Vagina (tissue), 2 donors: ENCODE results near the gene NEDD9. TPM values are rescaled to one million over a fixed set of nuclear protein-coding genes. Genes with fewer than 3 reads are reported as not detected.

Experiments
- DNase-seq, 2 donors: peaks; one replicate each; pipeline ENCODE4 v3.0.0-alpha.2; 2017; ENCODE audit errors: extremely low spot score in 2 of 2
- H3K27ac ChIP-seq: fragments of 200-600 bp; sonication (generic); one replicate; pipeline ENCODE4 v1.5.1; 2019
- H3K27me3 ChIP-seq: fragments of 200-600 bp; sonication (generic); one replicate; pipeline ENCODE4 v1.5.1; 2019
- H3K36me3 ChIP-seq, 2 donors: fragments of 200-600 bp; sonication (generic); one replicate each; pipeline ENCODE4 v1.5.1; 2017 to 2019
- H3K4me1 ChIP-seq: fragments of 200-600 bp; sonication (generic); one replicate; pipeline ENCODE4 v1.5.1; 2019
- H3K4me3 ChIP-seq, 2 donors: fragments of 200-600 bp; sonication (generic); 1 replicate in 1 of 2; 2 replicates in 1 of 2; pipeline ENCODE4 v1.5.1; 2016 to 2019
- H3K9me3 ChIP-seq: fragments of 200-600 bp; sonication (generic); one replicate; pipeline ENCODE4 v1.5.1; 2019
- POLR2A ChIP-seq, 2 donors: fragments of 450-650 bp; IDR thresholded peaks; one replicate each; pipeline ENCODE4 v1.6.1; 2017; ENCODE audit warnings: antibody characterized with exemption in 2 of 2, mild to moderate bottlenecking in 2 of 2, moderate library complexity in 2 of 2
- POLR2AphosphoS5 ChIP-seq, 2 donors: sonication (generic); formaldehyde crosslinking; IDR thresholded peaks; one replicate each; pipeline ENCODE4 v1.9.0; 2017; ENCODE audit warnings: antibody characterized with exemption in 2 of 2, mild to moderate bottlenecking in 2 of 2, low read depth in 1 of 2; ENCODE audit not compliant: insufficient read depth in 1 of 2
- intact Hi-C: fragments of 100-400 bp; cut with DNase I; formaldehyde crosslinking; loops from one replicate; pipeline ENCODE4 v1.15.1; 2023
- total RNA-seq: library from RNA; depleted of rRNA; stranded (reverse); fragments of >200 nt; gene quantifications from one replicate; pipeline ENCODE4 v1.2.3, GENCODE V29; 2016
- TF ChIP-seq, protein P1 (sequence below), 3 experiments: fragments of 450-650 bp in 2 of 3; fragments of 200-600 bp in 1 of 3; sonication (generic) in 1 of 3; IDR thresholded peaks; one replicate each; pipeline ENCODE4 v1.5.1; 2017 to 2019; ENCODE audit warnings: antibody characterized with exemption in 3 of 3, mild to moderate bottlenecking in 2 of 3, moderate library complexity in 2 of 3

NEDD9 gene
- total RNA-seq, 1 donor from 2014 or later = 45.4 TPM

DNA sequence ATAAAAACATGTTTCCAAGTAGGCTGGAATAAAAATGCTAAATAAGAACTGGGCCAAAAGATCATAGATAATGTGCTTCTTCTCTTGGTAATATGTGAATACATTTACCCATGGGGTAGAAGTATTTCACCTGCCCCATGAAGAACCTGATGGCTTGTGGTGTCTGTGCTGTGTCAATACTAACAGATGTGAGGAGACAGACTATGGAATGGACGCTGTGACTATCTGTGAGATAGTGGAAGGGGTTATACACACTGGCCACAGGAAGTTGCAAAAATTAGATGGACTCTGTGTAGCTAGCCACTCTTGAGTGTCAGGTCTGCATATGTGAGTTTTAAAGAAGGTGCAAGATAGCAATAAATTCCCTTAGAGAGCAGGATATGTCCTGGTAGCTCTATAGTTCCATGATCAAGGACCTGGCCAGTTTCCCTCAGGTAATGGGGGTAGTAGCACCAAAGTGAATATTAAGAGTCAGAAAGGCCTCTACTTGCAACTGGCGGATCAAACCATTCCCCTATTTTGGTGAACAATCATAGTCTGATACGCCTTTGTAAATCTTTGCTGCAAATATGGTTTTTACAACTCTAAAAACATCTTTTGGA, 48.6 kb downstream of the NEDD9 start:
- Histone ChIP-seq H3K9me3 (no peaks in the 10 kb centered on the region), H3K4me3 (no peak overlapping the region), H3K4me1 (no peaks in the 10 kb centered on the region), H3K27ac (no peak overlapping the region), H3K36me3 (peaks cover 0 to 20% of the 10 kb centered on the region in 2 donors), H3K27me3 (no peaks in the 10 kb centered on the region)
- TF ChIP-seq POLR2A (IDR thresholded peaks at IDR 0.05) (no peak), POLR2AphosphoS5 (IDR thresholded peaks at IDR 0.05; ENCODE audit: insufficient read depth in 1 of 2, low read depth in 1 of 2) (no peak)
- TF ChIP-seq, protein P1, sequence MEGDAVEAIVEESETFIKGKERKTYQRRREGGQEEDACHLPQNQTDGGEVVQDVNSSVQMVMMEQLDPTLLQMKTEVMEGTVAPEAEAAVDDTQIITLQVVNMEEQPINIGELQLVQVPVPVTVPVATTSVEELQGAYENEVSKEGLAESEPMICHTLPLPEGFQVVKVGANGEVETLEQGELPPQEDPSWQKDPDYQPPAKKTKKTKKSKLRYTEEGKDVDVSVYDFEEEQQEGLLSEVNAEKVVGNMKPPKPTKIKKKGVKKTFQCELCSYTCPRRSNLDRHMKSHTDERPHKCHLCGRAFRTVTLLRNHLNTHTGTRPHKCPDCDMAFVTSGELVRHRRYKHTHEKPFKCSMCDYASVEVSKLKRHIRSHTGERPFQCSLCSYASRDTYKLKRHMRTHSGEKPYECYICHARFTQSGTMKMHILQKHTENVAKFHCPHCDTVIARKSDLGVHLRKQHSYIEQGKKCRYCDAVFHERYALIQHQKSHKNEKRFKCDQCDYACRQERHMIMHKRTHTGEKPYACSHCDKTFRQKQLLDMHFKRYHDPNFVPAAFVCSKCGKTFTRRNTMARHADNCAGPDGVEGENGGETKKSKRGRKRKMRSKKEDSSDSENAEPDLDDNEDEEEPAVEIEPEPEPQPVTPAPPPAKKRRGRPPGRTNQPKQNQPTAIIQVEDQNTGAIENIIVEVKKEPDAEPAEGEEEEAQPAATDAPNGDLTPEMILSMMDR (IDR thresholded peaks at IDR 0.05) = no peak
- intact Hi-C loops = no loop called here
- peak in 1 of 2 donors; percentile 29 for DNase-seq

DNA sequence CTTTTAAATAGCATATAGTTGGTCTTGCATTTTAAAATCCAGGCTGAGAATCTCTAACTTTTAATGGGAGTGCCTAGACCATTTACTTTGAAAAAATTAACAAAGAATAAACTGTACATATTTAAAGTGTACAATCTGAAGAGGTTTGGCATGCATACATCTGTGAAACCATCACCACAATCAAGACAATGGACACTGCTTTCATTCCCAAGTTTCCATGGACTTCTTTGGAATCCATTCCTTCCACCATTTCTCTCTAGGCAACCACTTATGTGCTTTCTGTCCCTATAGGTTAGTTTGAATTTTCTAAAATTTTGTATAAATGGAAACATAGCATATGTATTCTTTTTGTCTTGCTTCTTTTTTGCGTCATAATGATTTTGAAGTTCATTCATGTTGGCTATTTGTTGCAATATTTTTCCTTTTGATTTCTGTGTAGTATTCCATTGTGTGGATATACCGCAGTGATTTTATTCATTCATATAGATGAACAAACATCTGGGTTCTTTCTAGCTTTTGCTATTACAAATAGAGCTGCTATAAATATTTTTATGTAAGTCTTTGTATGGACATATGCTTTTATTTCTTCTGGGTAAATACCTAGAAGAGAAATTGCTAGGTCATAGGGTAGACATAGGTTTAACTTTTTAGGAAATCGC, 50.9 kb downstream of the NEDD9 start:
- no peaks in the 10 kb centered on the region for H3K4me1 ChIP-seq
- no peak overlapping the region for H3K4me3 ChIP-seq
- intact Hi-C loops = no loop called here
- no peaks in the 10 kb centered on the region for H3K9me3 ChIP-seq
- TF ChIP-seq POLR2AphosphoS5 (IDR thresholded peaks at IDR 0.05; ENCODE audit: insufficient read depth in 1 of 2, low read depth in 1 of 2) (no peak), POLR2A (IDR thresholded peaks at IDR 0.05) (no peak)
- TF ChIP-seq, protein P1 (IDR thresholded peaks at IDR 0.05) = no peak
- no peak overlapping the region for H3K27ac ChIP-seq
- no peak for DNase-seq
- H3K36me3 ChIP-seq = peaks cover 0 to 9% of the 10 kb centered on the region in 2 donors
- no peaks in the 10 kb centered on the region for H3K27me3 ChIP-seq

DNA sequence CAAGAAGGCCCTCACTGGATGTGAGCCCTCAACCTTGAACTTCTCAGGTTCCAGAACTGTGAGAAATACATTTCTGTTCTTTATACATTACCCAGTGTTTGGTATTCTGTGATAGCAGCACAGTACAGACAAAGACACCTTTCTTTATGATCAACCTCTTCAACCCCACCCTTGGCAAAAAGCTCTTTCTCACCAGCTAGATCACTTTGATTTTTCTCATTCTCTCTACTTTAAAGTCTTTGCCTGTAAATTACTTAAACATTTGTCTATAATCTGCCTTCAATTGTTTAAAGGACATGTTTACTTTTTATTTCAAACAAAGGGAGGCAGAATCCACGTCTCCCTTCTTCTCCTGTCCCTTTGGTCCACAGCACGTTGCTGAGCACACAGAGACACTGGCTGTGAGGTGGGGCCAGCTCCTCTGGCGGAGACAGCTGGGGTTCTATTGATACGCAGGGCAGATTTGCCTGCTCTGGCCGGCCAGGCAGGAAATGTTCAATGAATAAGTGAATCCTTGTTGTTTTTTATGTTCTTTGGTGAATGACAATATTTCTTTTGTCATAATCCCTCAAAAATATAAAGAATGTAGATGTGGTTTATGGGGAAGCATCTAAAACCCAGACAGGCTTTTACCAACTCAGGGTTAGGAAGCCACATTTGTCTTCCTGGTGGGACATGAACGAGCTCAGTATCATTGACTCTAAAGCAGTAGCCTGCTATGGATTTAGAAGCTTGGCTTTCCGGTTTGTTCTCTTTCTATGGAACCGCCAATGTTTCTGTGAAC, 52.9 kb downstream of the NEDD9 start:
- no peaks in the 10 kb centered on the region for H3K27me3 ChIP-seq
- DNase-seq = peak in 1 of 2 donors; percentile 27
- no peaks in the 10 kb centered on the region for H3K4me1 ChIP-seq
- TF ChIP-seq, protein P1 (IDR thresholded peaks at IDR 0.05) = no peak
- TF ChIP-seq POLR2A (IDR thresholded peaks at IDR 0.05) (no peak), POLR2AphosphoS5 (IDR thresholded peaks at IDR 0.05; ENCODE audit: insufficient read depth in 1 of 2, low read depth in 1 of 2) (no peak)
- no peak overlapping the region for H3K4me3 ChIP-seq
- intact Hi-C loops = loop anchor here (10.0 kb wide), 1 partner anchor 45 kb away; no protein-coding TSS in a partner anchor
- H3K36me3 ChIP-seq = no peaks in the 10 kb centered on the region
- H3K27ac ChIP-seq = no peak overlapping the region
- no peaks in the 10 kb centered on the region for H3K9me3 ChIP-seq

DNA sequence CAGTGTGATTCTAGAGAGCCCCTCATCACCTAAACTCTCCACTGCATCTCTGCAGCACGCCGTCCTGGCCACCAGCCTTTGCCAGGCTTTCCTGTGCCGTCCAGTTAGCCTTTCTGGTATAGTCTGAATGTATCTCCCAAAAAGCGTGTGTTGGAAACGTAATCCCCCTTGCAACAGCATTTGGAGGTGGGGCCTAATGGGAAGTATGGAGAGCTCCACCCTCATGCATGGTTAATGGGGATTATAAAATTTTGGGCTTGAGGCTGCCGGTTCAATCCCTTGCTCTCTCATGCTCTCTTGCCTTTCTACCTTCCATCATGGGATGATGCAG, 53.4 kb downstream of the NEDD9 start:
- DNase-seq = peak in 1 of 2 donors; percentile 67
- H3K9me3 ChIP-seq = no peaks in the 10 kb centered on the region
- H3K4me3 ChIP-seq = no peak overlapping the region
- no peaks in the 10 kb centered on the region for H3K27me3 ChIP-seq
- no peaks in the 10 kb centered on the region for H3K36me3 ChIP-seq
- intact Hi-C loops = loop anchor here (10.0 kb wide), 1 partner anchor 46 kb away; no protein-coding TSS in a partner anchor
- no peak for TF ChIP-seq POLR2A (IDR thresholded peaks at IDR 0.05)
- no peaks in the 10 kb centered on the region for H3K4me1 ChIP-seq
- no peak overlapping the region for H3K27ac ChIP-seq

DNA sequence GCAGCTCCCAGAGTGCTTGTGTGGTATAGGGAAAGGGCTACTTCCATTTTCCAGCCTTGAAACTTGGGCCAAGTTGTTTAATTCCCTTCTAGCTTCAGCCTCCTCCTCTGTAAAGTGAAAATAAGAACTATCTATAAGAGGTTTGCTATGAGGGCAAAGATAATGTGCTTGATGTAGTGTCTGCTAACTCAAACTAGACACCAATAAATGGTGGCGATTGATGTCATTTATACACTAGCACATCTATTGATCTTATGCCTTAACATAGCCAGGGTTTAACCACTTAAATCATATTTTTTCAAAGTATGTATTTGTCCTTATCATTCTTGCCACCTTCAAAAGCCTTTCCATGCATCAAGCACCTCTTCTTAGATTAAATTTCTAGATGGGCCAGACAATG, 55.2 kb downstream of the NEDD9 start:
- intact Hi-C loops = loop anchor here (10.0 kb wide), 1 partner anchor 48 kb away; no protein-coding TSS in a partner anchor
- H3K4me3 ChIP-seq = no peak overlapping the region
- TF ChIP-seq POLR2A (IDR thresholded peaks at IDR 0.05) = no peak
- TF ChIP-seq POLR2AphosphoS5 (IDR thresholded peaks at IDR 0.05; ENCODE audit: insufficient read depth in 1 of 2, low read depth in 1 of 2) = no peak
- TF ChIP-seq, protein P1 (IDR thresholded peaks at IDR 0.05) = no peak
- DNase-seq = no peak
- no peaks in the 10 kb centered on the region for H3K36me3 ChIP-seq
- H3K9me3 ChIP-seq = no peaks in the 10 kb centered on the region
- no peaks in the 10 kb centered on the region for H3K27me3 ChIP-seq
- no peak overlapping the region for H3K27ac ChIP-seq
- peaks cover 10% of the 10 kb centered on the region for H3K4me1 ChIP-seq
